Mesenteric fat pad (tissue), 1 donor: ENCODE data around the gene PTPRN2. TPM values are rescaled to one million over a fixed set of nuclear protein-coding genes. Genes with fewer than 3 reads are reported as not detected.

ENCODE experiments used
- DNase-seq: peaks from one replicate; pipeline ENCODE4 v3.0.0-alpha.2; 2020; ENCODE audit warnings: low spot score
- total RNA-seq: library from RNA; stranded (reverse); fragmentation: NEBNext Ultra II Directional; extraction: Animal tissue kit (Norgen Biotek cat#: 25700); gene quantifications from one replicate; pipeline ENCODE4 v1.2.1, GENCODE V29; 2021
- donor health status: DM: yes; HTN: yes; CAD: no.

Gene PTPRN2
- total RNA-seq, 1 donor from 2014 or later: 2.6 TPM

GRCh38 chr7:158015403-158016179, 572.0 kb downstream of the PTPRN2 start:
- peak; percentile 59 for DNase-seq

- no peak for DNase-seq
Observed at GRCh38 chr7:158014976-158015375, 572.6 kb downstream of the PTPRN2 start.

- no peak for DNase-seq
Observed at GRCh38 chr7:158013085-158013668, 574.4 kb downstream of the PTPRN2 start.

- DNase-seq: no peak
Observed at GRCh38 chr7:158011941-158012340, 575.7 kb downstream of the PTPRN2 start.

- DNase-seq: no peak
Observed at GRCh38 chr7:158010961-158011693, 576.5 kb downstream of the PTPRN2 start.

GRCh38 chr7:158009886-158010285, 577.7 kb downstream of the PTPRN2 start:
- no peak for DNase-seq

GRCh38 chr7:158008267-158008666, 579.4 kb downstream of the PTPRN2 start:
- no peak for DNase-seq

GRCh38 chr7:158007697-158008257, 579.8 kb downstream of the PTPRN2 start:
- no peak for DNase-seq

- DNase-seq: no peak
Observed at GRCh38 chr7:158006841-158007696, 580.6 kb downstream of the PTPRN2 start.

- no peak for DNase-seq
Observed at GRCh38 chr7:158005531-158005930, 582.1 kb downstream of the PTPRN2 start.

GRCh38 chr7:158004123-158004490, 583.5 kb downstream of the PTPRN2 start:
- DNase-seq: no peak

- DNase-seq: no peak
Observed at GRCh38 chr7:158003441-158004122, 584.0 kb downstream of the PTPRN2 start.

- no peak for DNase-seq
Observed at GRCh38 chr7:158002486-158003080, 585.0 kb downstream of the PTPRN2 start.

GRCh38 chr7:158001621-158002320, 585.9 kb downstream of the PTPRN2 start:
- no peak for DNase-seq

GRCh38 chr7:158001003-158001402, 586.6 kb downstream of the PTPRN2 start:
- DNase-seq: no peak

GRCh38 chr7:158000160-158000559, 587.5 kb downstream of the PTPRN2 start:
- no peak for DNase-seq

GRCh38 chr7:157998884-157999552, 588.6 kb downstream of the PTPRN2 start:
- DNase-seq: no peak

- no peak for DNase-seq
Observed at GRCh38 chr7:157997471-157997870, 590.2 kb downstream of the PTPRN2 start.

- DNase-seq: no peak
Observed at GRCh38 chr7:157997080-157997440, 590.6 kb downstream of the PTPRN2 start.
